ENCODE data around the gene FOXA1.

GRCh38 chr14:37539992-37540391, 55.1 kb downstream of the FOXA1 start:
- TF ChIP-seq CTCF (IDR thresholded peaks at IDR 0.05) (no peak), POLR2A (IDR thresholded peaks at IDR 0.05) (no peak)

Data from heart left ventricle (tissue), 13 donors.